ENCODE measurements around the gene CDH1.

DNA sequence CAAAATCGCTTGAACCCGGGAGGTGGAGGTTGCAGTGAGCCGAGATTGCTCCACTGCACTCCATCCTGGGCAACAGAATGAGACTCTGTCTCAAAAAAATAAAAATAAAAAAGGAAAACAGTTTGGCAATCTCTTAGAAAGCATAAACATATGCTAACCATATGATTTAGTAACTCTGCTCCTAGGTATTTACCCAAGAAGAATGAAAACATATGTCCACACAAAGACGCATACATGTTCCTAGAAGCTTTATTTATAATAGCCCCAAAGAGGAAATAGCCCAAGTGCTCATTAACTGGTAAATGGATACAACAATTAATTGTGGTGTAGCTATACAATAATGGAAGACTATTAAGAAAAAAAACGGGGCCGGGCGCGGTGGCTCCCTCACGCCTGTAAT lies 18.5 kb upstream of the CDH1 start:
- TF ChIP-seq, protein P1, sequence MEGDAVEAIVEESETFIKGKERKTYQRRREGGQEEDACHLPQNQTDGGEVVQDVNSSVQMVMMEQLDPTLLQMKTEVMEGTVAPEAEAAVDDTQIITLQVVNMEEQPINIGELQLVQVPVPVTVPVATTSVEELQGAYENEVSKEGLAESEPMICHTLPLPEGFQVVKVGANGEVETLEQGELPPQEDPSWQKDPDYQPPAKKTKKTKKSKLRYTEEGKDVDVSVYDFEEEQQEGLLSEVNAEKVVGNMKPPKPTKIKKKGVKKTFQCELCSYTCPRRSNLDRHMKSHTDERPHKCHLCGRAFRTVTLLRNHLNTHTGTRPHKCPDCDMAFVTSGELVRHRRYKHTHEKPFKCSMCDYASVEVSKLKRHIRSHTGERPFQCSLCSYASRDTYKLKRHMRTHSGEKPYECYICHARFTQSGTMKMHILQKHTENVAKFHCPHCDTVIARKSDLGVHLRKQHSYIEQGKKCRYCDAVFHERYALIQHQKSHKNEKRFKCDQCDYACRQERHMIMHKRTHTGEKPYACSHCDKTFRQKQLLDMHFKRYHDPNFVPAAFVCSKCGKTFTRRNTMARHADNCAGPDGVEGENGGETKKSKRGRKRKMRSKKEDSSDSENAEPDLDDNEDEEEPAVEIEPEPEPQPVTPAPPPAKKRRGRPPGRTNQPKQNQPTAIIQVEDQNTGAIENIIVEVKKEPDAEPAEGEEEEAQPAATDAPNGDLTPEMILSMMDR (IDR thresholded peaks at IDR 0.05) = no peak
- TF ChIP-seq POLR2A (IDR thresholded peaks at IDR 0.05) = no peak
